ENCODE results near the gene CD3E.

Gene CD3E

DNA sequence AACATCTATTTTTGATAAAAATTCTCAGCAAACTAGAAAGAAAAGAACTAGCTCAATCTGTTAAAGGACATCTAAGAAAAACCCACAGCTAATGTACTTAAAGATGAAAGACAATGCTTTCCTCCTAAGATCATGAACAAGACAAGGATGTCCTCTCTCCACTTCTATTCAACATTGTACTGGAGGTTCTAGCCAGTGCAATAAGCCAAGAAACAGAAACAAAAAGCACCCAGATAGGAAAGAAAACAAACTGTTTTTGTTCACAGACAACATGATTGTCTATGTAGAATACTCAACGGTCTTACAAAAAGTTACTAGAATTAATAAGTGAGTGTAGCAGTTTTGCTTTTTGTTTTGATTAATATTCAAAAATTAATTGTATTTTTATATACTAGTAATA is 30.2 kb downstream of the CD3E start:
- no peak for TF ChIP-seq GATA2 (IDR thresholded peaks at IDR 0.05; ENCODE audit: low read depth, low read length)
- TF ChIP-seq GATA3 (IDR thresholded peaks at IDR 0.05; ENCODE audit: low read depth, low read length), result no peak

DNA sequence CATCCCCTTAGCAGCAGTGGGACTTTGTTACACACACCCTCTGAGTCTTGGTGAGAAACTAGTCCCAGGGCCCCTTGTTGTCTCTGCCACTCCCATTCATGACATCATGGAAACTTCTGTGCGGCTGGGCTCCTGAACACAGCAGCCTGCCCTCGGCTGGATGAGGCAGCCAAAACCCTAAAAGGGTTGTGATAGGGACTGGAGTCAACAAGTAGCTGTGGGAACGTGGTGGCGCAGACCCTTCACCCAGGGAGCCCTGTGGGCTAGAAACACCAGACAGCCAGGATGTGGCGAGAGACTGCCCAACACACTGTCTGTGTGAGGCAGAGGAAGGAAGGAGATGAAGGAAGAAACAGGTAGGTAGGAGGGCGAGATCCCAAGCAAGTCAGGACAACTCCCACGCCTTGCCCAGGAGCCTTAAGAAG is 34.1 kb downstream of the CD3E start:
- TF ChIP-seq GATA3 (IDR thresholded peaks at IDR 0.05; ENCODE audit: low read depth, low read length), result no peak
- TF ChIP-seq GATA2 (IDR thresholded peaks at IDR 0.05; ENCODE audit: low read depth, low read length), result no peak

DNA sequence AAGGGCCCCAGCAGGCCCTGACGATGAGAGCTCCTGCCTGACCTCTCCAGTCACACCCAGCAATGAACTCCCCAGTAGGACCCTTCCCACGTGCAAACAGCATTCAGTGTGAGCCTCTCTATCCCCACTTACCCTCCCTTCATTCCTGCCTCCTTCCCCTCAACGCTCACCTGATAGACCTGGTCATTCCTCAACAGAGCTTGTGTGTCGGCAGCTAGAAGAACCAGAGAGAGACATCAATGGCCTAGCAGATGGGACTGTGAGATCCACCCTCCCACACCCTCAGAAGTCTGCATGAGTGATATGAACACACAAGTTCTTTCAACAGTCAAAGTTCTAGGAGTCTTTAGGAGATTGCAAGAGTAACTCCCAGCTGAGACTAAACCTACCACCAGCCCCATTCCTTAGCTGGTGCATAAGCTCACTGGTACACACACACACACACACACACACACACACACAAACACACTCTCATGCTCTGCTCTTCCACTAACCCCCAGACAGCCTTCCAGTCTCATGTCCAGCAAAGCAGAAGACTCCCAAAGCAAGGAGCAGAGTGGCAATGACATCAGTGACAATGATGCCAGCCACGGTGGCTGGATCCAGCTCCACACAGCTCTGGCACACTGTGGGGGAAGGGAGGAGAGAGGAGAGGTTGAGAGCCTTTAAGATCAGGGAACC is 34.9 kb downstream of the CD3E start:
- TF ChIP-seq GATA3 (IDR thresholded peaks at IDR 0.05; ENCODE audit: low read depth, low read length), result no peak
- TF ChIP-seq GATA2 (IDR thresholded peaks at IDR 0.05; ENCODE audit: low read depth, low read length), result no peak

DNA sequence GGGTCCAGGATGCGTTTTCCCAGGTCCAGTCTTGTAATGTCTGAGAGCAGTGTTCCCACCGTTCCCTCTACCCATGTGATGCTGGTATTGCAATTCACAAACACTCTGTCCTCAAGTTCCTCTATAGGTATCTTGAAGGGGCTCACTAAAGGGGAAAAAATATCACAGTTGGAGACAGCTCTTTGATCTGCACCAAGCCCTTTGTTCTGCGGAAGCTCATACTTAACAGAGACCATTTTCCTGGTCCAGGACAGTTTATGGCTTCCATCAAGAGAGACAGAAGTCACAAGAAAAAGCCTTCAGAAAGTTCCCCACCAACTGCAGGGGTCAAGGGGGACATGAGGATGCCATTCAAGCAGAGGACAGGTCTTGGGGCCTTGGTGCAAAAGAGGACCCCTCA is 35.9 kb downstream of the CD3E start:
- no peak for TF ChIP-seq GATA2 (IDR thresholded peaks at IDR 0.05; ENCODE audit: low read depth, low read length)
- no peak for TF ChIP-seq GATA3 (IDR thresholded peaks at IDR 0.05; ENCODE audit: low read depth, low read length)

DNA sequence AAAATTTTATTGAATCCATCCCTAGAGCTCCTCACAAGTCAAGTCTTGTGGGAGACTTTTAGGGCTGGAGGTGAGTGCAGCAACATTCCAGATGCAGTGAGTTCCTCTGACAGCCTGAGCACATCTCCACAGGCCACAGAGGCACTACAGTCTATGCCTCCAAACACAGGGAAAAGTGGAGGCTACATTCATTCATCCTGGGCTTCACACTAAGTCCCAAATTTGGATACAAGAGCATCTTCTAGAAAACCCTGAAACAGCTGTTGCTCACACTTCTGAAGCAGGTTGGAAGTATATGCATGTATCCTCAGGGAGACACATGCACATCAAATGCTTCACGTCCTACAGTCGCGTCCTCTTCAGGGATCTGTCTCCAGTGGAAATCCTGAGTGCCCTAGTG is 36.7 kb downstream of the CD3E start:
- TF ChIP-seq GATA3 (IDR thresholded peaks at IDR 0.05; ENCODE audit: low read depth, low read length) (no peak), GATA2 (IDR thresholded peaks at IDR 0.05; ENCODE audit: low read depth, low read length) (no peak)

DNA sequence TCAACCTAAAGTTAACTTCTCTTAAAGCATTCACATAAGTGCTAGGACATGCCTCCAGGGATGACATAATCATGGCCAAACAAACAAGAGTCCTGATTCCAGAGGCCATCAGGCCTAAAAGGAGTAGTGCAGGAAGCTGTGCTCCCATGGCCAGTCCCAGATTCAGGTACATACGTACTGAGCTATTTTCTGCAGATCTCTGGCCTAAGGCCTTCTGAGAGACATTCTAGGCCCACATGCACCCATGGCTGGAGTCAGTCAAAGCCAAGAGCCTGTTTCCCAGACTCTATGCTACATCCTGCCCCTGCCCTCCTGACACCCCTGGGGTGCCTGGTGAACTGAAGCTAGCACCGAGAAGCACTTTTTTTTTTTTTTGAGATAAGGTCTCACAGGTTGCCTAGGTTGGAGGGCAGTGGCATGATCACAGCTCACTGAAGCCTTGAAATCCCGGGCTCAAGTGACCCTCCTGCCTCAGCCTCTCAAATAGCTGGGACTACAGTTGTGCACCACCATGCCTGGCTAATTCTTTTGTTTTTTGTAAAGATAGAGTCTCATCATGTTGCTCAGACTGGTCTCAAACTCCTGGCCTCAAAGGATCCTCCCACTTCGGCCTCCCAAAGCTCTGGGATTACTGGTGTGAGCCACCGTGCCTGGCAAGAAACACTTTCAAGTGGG is 37.4 kb downstream of the CD3E start:
- TF ChIP-seq GATA3 (IDR thresholded peaks at IDR 0.05; ENCODE audit: low read depth, low read length) (no peak), GATA2 (IDR thresholded peaks at IDR 0.05; ENCODE audit: low read depth, low read length) (no peak)

DNA sequence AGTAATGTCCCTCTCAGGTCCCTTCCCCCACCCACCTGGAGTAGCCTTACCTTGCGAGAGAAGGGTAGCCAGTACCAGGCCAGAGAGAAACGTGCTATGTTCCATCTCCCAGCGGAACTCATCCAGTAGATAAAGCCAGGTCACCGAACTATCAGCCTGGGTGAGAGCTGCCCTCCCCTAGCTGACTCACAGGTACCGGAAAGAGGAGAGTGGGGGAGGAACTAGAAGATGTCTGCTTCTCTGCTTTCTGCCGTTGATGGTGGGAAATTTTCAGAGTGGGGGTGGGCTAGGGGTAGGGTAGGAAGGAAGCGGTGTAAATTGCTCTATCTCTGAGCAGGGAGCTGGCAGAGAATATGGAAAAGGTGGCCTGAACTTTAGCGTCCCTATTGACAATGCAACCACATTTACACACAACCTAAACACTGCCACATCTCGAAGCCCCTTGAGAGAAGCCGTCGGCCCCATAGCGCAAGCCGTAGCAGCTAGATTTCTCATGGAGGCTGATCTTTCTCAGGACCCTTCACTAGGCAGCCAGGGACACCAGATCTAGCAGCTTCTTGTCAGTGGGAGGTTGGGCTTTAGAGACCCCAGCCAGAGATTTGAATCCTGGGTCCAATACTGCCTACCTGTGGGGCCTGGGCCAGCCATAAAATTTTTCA is 38.1 kb downstream of the CD3E start, which contains the start of gene CD3D:
Gene CD3D, minus strand, starts transcription at position 203 of the 659 bp plus-strand sequence. Its CDS starts 98 bp downstream, at position 105.
- no peak for TF ChIP-seq GATA2 (IDR thresholded peaks at IDR 0.05; ENCODE audit: low read depth, low read length)
- no peak for TF ChIP-seq GATA3 (IDR thresholded peaks at IDR 0.05; ENCODE audit: low read depth, low read length)

DNA sequence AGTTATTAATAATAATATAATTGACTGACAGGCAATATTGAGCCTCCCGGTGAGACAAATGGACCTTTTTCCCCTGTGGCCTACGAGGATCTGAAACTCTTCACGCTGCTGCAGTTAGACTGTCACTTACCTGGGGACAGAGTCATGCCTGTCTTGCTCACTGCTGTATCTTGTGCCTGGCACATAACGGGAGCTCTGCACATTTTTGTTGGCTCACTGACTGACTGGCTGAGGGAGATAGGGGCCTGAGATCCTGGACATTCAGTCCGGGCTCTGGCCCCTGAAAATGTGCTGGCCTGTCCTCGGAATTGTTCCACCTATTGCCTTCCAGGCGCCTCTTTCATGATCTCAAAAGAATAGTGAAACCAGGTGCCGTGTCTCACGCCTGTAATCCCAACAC is 38.7 kb downstream of the CD3E start:
- no peak for TF ChIP-seq GATA3 (IDR thresholded peaks at IDR 0.05; ENCODE audit: low read depth, low read length)
- TF ChIP-seq GATA2 (IDR thresholded peaks at IDR 0.05; ENCODE audit: low read depth, low read length), result no peak

DNA sequence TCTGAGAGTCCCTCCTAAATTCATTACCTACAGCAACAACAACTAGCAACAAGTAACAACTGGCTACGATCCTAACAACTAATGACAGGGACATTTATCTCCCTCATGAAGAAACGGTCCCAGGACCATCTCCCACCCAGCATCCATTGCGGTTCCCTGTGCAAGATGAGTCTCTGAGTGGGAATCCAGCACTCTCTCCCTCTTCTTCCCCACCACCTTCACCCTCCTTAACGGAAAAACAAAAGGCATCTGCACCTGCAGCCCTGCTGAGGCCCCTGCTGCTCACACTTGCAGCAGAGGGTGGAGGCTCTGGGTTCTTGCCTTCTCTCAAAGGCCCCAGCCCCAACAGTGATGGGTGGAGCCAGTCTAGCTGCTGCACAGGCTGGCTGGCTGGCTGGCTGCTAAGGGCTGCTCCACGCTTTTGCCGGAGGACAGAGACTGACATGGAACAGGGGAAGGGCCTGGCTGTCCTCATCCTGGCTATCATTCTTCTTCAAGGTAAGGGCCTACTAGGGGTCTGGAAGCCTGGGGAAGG is 39.5 kb downstream of the CD3E start, which contains the start of gene CD3G:
Gene CD3G, plus strand, starts transcription at position 364 of the 535 bp plus-strand sequence. Its CDS starts 80 bp downstream, at position 444.
- TF ChIP-seq GATA2 (IDR thresholded peaks at IDR 0.05; ENCODE audit: low read depth, low read length), result no peak
- TF ChIP-seq GATA3 (IDR thresholded peaks at IDR 0.05; ENCODE audit: low read depth, low read length), result no peak

DNA sequence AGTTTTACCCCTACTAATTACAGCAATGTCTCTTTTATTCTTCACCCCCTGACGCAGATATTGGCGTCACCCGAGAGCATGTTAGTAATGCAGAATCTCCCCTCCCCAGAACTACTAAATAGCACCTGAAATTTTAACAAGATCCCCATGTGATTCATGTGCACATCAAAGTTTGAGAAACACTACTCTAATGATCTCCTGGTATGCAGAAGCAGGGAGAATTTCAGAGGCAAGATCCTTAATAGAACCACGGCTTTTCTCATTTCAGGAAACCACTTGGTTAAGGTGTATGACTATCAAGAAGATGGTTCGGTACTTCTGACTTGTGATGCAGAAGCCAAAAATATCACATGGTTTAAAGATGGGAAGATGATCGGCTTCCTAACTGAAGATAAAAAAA is 44.9 kb downstream of the CD3E start:
- no peak for TF ChIP-seq GATA2 (IDR thresholded peaks at IDR 0.05; ENCODE audit: low read depth, low read length)
- no peak for TF ChIP-seq GATA3 (IDR thresholded peaks at IDR 0.05; ENCODE audit: low read depth, low read length)

DNA sequence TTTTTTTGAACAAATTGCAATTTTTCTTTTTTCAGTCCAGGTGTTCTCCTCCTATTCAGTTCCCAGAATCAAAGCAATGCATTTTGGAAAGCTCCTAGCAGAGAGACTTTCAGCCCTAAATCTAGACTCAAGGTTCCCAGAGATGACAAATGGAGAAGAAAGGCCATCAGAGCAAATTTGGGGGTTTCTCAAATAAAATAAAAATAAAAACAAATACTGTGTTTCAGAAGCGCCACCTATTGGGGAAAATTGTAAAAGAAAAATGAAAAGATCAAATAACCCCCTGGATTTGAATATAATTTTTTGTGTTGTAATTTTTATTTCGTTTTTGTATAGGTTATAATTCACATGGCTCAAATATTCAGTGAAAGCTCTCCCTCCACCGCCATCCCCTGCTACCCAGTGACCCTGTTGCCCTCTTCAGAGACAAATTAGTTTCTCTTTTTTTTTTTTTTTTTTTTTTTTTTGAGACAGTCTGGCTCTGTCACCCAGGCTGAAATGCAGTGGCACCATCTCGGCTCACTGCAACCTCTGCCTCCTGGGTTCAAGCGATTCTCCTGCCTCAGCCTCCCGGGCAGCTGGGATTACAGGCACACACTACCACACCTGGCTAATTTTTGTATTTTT is 48.7 kb downstream of the CD3E start:
- no peak for TF ChIP-seq GATA3 (IDR thresholded peaks at IDR 0.05; ENCODE audit: low read depth, low read length)

DNA sequence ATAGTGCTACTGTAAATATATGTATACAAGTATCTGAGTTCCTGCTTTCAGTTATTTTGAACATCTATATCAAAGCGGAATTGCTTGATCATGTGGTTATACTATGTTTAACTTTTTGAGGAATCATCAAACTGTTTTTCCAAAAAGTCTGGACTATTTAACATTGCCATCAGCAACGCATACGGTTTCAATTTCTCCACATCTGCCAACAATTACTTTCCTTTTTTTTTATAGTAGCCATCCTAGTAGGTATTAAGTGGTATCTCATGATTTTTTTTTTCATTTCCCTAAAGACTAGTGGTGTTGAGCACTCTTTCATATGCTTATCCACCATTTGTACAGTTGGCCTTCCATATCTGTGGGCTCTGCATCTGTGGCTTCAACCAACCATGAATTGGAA is 53.5 kb downstream of the CD3E start:
- TF ChIP-seq GATA2 (IDR thresholded peaks at IDR 0.05; ENCODE audit: low read depth, low read length), result no peak
- no peak for TF ChIP-seq GATA3 (IDR thresholded peaks at IDR 0.05; ENCODE audit: low read depth, low read length)

DNA sequence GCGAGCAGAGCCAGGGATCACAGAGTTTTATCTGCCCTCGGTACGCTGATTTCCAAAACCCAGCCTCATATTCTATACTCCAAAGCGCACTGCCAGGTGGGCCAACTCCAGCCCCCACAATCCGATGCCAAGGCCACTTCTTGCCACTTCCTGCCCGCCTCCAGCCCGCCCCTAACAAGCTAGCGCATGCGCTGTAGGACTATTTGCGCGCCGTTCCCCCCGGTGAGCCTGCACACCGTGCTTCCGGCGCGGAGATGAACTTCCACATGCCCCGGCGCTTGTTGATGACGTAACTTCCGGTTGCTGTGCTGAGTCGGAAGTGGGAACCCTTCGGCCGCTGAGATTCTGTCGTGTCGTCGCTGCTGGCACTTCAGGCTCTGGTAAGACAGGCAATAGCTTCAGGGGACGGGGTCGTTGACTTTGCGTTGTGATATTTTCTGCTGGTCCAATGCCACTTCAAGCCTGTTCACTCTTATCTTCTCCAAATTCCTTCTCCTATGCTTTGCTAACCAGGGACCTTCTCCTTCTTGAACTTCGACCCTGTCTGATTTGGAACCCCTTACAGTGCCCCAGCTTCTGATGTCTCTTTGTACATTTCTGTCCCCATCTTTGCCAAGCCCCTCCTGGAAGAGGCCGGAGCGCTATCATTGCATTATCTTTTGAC is 54.9 kb downstream of the CD3E start, which contains the start of gene UBE4A:
Gene UBE4A, plus strand, starts transcription at position 306 of the 664 bp plus-strand sequence. CDS start 5,481 bp downstream, outside the sequence.
- no peak for TF ChIP-seq GATA2 (IDR thresholded peaks at IDR 0.05; ENCODE audit: low read depth, low read length)
- TF ChIP-seq GATA3 (IDR thresholded peaks at IDR 0.05; ENCODE audit: low read depth, low read length), result no peak
